GM12878 (cell line): ENCODE measurements around the gene BPI. TPM values are rescaled to one million over a fixed set of nuclear protein-coding genes. Genes with fewer than 3 reads are reported as not detected.

Source experiments
- ATAC-seq: fragments of 200-7000 bp; cut with Tn5 transposase; 3 replicates; pipeline ENCODE4 v1.9.1; 2020; ENCODE audit warnings: mild to moderate bottlenecking, moderate library complexity
- BruUV-seq: library from RNA; stranded (reverse); fragments of 400-500 nt; replicated peaks from 2 replicates; lab custom pipeline; 2021; lab: Mats Ljungman, UMichigan
- CTCF ChIA-PET: fragments of 300-600 bp; sonication (Branson Sonifier 250); formaldehyde crosslinking; extraction: SDS; loops from one replicate; lab custom pipeline; 2021; ENCODE audit warnings: inconsistent platforms; lab: Yijun Ruan, JAX
- POLR2A ChIA-PET: fragments of 350-600 bp; formaldehyde crosslinking; extraction: SDS; loops from one replicate; lab custom pipeline; 2021; ENCODE audit warnings: inconsistent platforms; lab: Charles Lee
- RAD21 ChIA-PET: fragments of 300-600 bp; sonication (Branson Sonifier 250); formaldehyde crosslinking; loops from one replicate; lab custom pipeline; 2023; ENCODE audit warnings: antibody characterized with exemption; ENCODE audit not compliant: unreplicated experiment; lab: Charles Lee
- SMC1A ChIA-PET: fragments of 300-600 bp; sonication (Branson Sonifier 250); formaldehyde crosslinking; loops from one replicate; lab custom pipeline; 2023; ENCODE audit not compliant: unreplicated experiment, uncharacterized antibody; lab: Charles Lee
- DNase-seq: peaks from one replicate; pipeline ENCODE4 v3.0.0-alpha.2; 2011; ENCODE audit warnings: low read depth, low spot score
- FAIRE-seq: peaks from 3 replicates; lab custom pipeline; 2011; peaks lifted over from hg19 to GRCh38; lab: Jason Lieb, UNC
- H2AFZ ChIP-seq: 2 replicates; pipeline ENCODE4 v1.6.0; 2011; ENCODE audit warnings: low read depth, low read length, control low read depth; ENCODE audit not compliant: control insufficient read depth
- H3K27ac ChIP-seq: 2 replicates; pipeline ENCODE4 v1.5.1; 2011; ENCODE audit warnings: control low read depth; ENCODE audit not compliant: control insufficient read depth, insufficient read depth
- H3K27me3 ChIP-seq, 2 experiments: replicated peaks in 1 of 2; 2 replicates each; pipeline versions ENCODE4 v1.6.0 to v1.6.1; 2011; ENCODE audit warnings: low read length in 1 of 2; ENCODE audit not compliant: control insufficient read depth in 2 of 2, insufficient read depth in 2 of 2
- H3K36me3 ChIP-seq, 2 experiments: 2 replicates each; pipeline ENCODE4 v1.5.1; 2011; ENCODE audit warnings: low read length in 1 of 2; ENCODE audit not compliant: control insufficient read depth in 2 of 2, insufficient read depth in 2 of 2
- H3K4me1 ChIP-seq: 2 replicates; pipeline ENCODE4 v1.6.1; 2011; ENCODE audit warnings: mild to moderate bottlenecking, low read length, moderate library complexity, mixed read lengths; ENCODE audit not compliant: control insufficient read depth, insufficient read depth
- H3K4me2 ChIP-seq: 2 replicates; pipeline ENCODE4 v1.6.0; 2011; ENCODE audit warnings: control low read depth; ENCODE audit not compliant: control insufficient read depth, insufficient read depth
- H3K4me3 ChIP-seq: fragments of 200-600 bp; sonication (generic); 2 replicates; pipeline ENCODE4 v1.5.1; 2016
- H3K79me2 ChIP-seq: 2 replicates; pipeline ENCODE4 v1.6.0; 2011; ENCODE audit warnings: low read length; ENCODE audit not compliant: control insufficient read depth, insufficient read depth
- H3K9ac ChIP-seq: 2 replicates; pipeline ENCODE4 v1.8.0; 2011; ENCODE audit warnings: low read length, control low read depth, mixed read lengths; ENCODE audit not compliant: control insufficient read depth, insufficient read depth
- H3K9me3 ChIP-seq: replicated peaks from 3 replicates; pipeline ENCODE4 v1.5.1; 2011; ENCODE audit warnings: mild to moderate bottlenecking, low read length; ENCODE audit not compliant: control insufficient read depth, insufficient read depth
- H4K20me1 ChIP-seq: 2 replicates; pipeline ENCODE4 v1.6.0; 2011; ENCODE audit not compliant: control insufficient read depth, insufficient read depth
- IKZF2 ChIP-seq, 2 experiments: fragments of 450-650 bp; IDR thresholded peaks; 2 replicates each; pipeline ENCODE4 v1.6.1; 2017; ENCODE audit warnings: mild to moderate bottlenecking in 2 of 2, moderate library complexity in 2 of 2
- KDM1A ChIP-seq: fragments of 200-600 bp; sonication (generic); IDR thresholded peaks from 2 replicates; pipeline ENCODE4 v1.6.1; 2016; ENCODE audit warnings: borderline replicate concordance
- MEF2A ChIP-seq: IDR thresholded peaks from 2 replicates; pipeline ENCODE4 v1.6.1; 2011; ENCODE audit warnings: low read depth, mild to moderate bottlenecking, low read length, moderate library complexity; ENCODE audit not compliant: insufficient read depth
- PAX5 ChIP-seq: IDR thresholded peaks from 2 replicates; pipeline ENCODE4 v1.6.1; 2011; ENCODE audit warnings: low read depth, low read length, borderline replicate concordance
- RAD21 ChIP-seq: IDR thresholded peaks from 2 replicates; pipeline ENCODE4 v1.6.1; 2011; ENCODE audit warnings: mild to moderate bottlenecking, low read depth, low read length, moderate library complexity; ENCODE audit not compliant: insufficient read depth
- ZNF384 ChIP-seq: IDR thresholded peaks from 2 replicates; pipeline ENCODE4 v1.6.1; 2012; ENCODE audit warnings: low read depth, mild to moderate bottlenecking, low read length, improper control_type of control experiment, borderline replicate concordance
- WGBS: methylation state at CpG from one replicate; pipeline ENCODE4 v1.1.6; 2016; ENCODE audit warnings: low lambda C conversion rate; ENCODE audit not compliant: insufficient replicate concordance, insufficient coverage; ENCODE audit errors: missing lambda C conversion rate; 5-methylcytosine and 5-hydroxymethylcytosine counted together
- in situ Hi-C: fragments of 300-500 bp; cut with MboI; formaldehyde crosslinking; loops from 9 replicates; pipeline ENCODE4 v1.14.3; 2018; ENCODE audit warnings: mixed read lengths
- intact Hi-C: fragments of 100-400 bp; cut with micrococcal nuclease; formaldehyde crosslinking; loops from one replicate; pipeline ENCODE4 v1.14.2; 2022; ENCODE audit not compliant: unreplicated experiment
- polyA plus RNA-seq, 11 experiments: library from polyadenylated mRNA; depleted of rRNA in 4 of 11; unstranded in 6 of 11; stranded (reverse) in 5 of 11; fragments of >200 nt; fragmentation: Nextera tagmentation in 4 of 11; fragmentation: Illumina TruSeq in 1 of 11; extraction: Ambion mirVana in 4 of 11; extraction: Trizol in 1 of 11; gene quantifications; 1 replicate in 1 of 11; 2 replicates in 10 of 11; pipeline versions ENCODE4 v1.2.1 to v1.2.3, GENCODE V29; 2011 to 2016; ENCODE audit warnings: inconsistent platforms in 2 of 11, missing spikeins in 2 of 11, low read depth in 1 of 11
- total RNA-seq, 4 experiments: library from RNA; depleted of rRNA in 3 of 4; stranded (reverse); fragments of >200 nt in 3 of 4; fragmentation: Illumina TruSeq in 1 of 4; extraction: Trizol in 1 of 4; gene quantifications; 2 replicates each; pipeline versions ENCODE4 v1.2.1 to v1.2.3, GENCODE V29; 2013 to 2021
- TF ChIP-seq, protein P1 (sequence below), 3 experiments: IDR thresholded peaks in 2 of 3; conservative IDR thresholded peaks in 1 of 3; 2 replicates each; pipeline ENCODE4 v1.5.1; 2011; ENCODE audit warnings: low read depth in 3 of 3, low read length in 3 of 3, mild to moderate bottlenecking in 3 of 3, control low read depth in 2 of 3, moderate library complexity in 2 of 3, inconsistent platforms in 1 of 3, mixed read lengths in 1 of 3; ENCODE audit not compliant: control insufficient read depth in 2 of 3, insufficient read depth in 1 of 3; ENCODE audit errors: extremely low read depth in 1 of 3

Gene BPI
- total and polyA plus RNA-seq, 10 of the 15 experiments (the other 5 are each of a cell fraction or from before 2014, with no cell fraction given), result not detected

DNA sequence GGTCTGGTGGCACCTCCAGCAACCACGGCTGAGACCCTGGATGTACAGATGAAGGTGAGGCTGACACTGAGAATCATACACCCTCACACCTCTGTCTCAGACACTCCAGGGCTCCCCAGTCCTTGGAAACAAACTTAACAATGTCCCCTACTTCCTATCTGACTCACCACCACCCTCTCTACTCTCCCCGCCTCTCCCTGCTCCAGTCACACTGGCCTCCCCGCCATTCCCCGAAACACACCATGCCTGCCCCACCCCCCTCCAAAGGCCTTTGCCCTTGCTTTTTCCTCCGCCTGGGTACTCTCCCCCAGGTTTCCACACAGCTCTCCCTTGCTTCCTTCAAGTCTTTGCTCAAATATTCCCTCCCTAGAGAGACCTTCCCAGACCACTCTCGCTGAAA lies 16.3 kb downstream of the BPI start:
- RAD21 ChIA-PET, result no interaction called here
- H2AFZ ChIP-seq, result no peak overlapping the region
- SMC1A ChIA-PET, result no interaction called here
- no peak for DNase-seq
- no peaks in the 10 kb centered on the region for H3K79me2 ChIP-seq
- no peaks in the 10 kb centered on the region for H3K4me1 ChIP-seq
- no peaks in the 10 kb centered on the region for H4K20me1 ChIP-seq
- H3K4me3 ChIP-seq, result no peak overlapping the region
- H3K27ac ChIP-seq, result no peak overlapping the region
- no peak for FAIRE-seq
- no peak overlapping the region for H3K9ac ChIP-seq
- no peaks in the 10 kb centered on the region for H3K9me3 ChIP-seq
- H3K4me2 ChIP-seq, result no peak overlapping the region
- ATAC-seq, result no peak
- 28% methylated on average over 6 of the region's 6 CpGs for WGBS
- POLR2A ChIA-PET, result no interaction called here
- BruUV-seq, result no TSS peak
- intact Hi-C loops, result no loop called here
- H3K36me3 ChIP-seq, result no peaks in the 10 kb centered on the region
- H3K27me3 ChIP-seq, result no peaks in the 10 kb centered on the region; a peak in 1 of 4 replicates
- in situ Hi-C loops, result no loop called here
- TF ChIP-seq IKZF2 (IDR thresholded peaks at IDR 0.05) (no peak), PAX5 (no peak), KDM1A (no peak)
- CTCF ChIA-PET, result no interaction called here

DNA sequence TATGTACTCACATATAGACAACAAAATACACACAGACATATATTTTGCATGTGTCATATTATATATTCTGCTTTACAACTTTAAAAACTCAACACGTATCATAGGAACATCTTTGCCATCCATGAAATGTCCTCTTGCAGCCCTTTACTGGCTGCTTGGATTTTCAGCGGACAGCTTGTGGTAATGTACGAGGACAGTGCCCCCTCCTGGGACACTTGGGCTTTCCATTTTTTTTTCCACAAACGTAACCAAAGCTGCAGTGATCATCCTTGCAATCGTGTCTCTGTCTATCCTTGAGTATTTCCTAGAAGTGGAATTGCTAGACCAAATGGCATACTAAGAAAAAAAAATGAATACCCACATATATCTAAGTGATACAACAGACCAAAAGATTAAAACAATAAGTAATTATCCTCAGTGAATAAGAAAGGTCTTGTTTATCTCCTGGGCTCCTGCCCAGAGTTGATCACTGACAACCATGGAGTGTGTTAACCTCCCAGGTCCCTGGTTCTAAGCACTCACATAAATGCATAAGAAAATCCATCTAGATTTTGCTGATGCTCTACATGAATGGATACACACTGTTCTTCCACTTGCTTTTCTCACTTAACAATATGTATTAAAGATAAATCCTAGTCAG lies 18.1 kb downstream of the BPI start:
- no peaks in the 10 kb centered on the region; the same call in 2 of the 3 replicates for H3K9me3 ChIP-seq
- TF ChIP-seq RAD21, result peak; percentile 40
- no peak for TF ChIP-seq MEF2A
- TF ChIP-seq, protein P1, sequence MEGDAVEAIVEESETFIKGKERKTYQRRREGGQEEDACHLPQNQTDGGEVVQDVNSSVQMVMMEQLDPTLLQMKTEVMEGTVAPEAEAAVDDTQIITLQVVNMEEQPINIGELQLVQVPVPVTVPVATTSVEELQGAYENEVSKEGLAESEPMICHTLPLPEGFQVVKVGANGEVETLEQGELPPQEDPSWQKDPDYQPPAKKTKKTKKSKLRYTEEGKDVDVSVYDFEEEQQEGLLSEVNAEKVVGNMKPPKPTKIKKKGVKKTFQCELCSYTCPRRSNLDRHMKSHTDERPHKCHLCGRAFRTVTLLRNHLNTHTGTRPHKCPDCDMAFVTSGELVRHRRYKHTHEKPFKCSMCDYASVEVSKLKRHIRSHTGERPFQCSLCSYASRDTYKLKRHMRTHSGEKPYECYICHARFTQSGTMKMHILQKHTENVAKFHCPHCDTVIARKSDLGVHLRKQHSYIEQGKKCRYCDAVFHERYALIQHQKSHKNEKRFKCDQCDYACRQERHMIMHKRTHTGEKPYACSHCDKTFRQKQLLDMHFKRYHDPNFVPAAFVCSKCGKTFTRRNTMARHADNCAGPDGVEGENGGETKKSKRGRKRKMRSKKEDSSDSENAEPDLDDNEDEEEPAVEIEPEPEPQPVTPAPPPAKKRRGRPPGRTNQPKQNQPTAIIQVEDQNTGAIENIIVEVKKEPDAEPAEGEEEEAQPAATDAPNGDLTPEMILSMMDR (IDR thresholded peaks at IDR 0.05 in 2 of 3, conservative IDR thresholded peaks at IDR 0.05 in 1 of 3; ENCODE audit: control insufficient read depth in 2 of 3, extremely low read depth in 1 of 3, insufficient read depth in 1 of 3, low read depth in 3 of 3, low read length in 3 of 3), result peak; percentile 22 to 39 (median 31); a peak in 4 of 6 replicates
- no peak for TF ChIP-seq ZNF384
- H3K27me3 ChIP-seq, result no peaks in the 10 kb centered on the region; a peak in 1 of 4 replicates
- H3K4me2 ChIP-seq, result no peak overlapping the region
- H3K27ac ChIP-seq, result no peak overlapping the region
- intact Hi-C loops (no loop called here), in situ Hi-C loops (no loop called here)
- 12% methylated on average over 5 of the region's 5 CpGs for WGBS
- SMC1A ChIA-PET, result no interaction called here
- no peak overlapping the region for H2AFZ ChIP-seq
- RAD21 ChIA-PET, result no interaction called here
- H3K4me1 ChIP-seq, result no peaks in the 10 kb centered on the region
- no peaks in the 10 kb centered on the region for H3K79me2 ChIP-seq
- no peak for DNase-seq
- no peaks in the 10 kb centered on the region for H3K36me3 ChIP-seq
- no peak overlapping the region for H3K9ac ChIP-seq
- no peak for FAIRE-seq
- CTCF ChIA-PET, result no interaction called here
- ATAC-seq, result no peak
- POLR2A ChIA-PET, result no interaction called here
- no TSS peak for BruUV-seq
- H4K20me1 ChIP-seq, result no peaks in the 10 kb centered on the region
- H3K4me3 ChIP-seq, result no peak overlapping the region
